ENCODE measurements around the gene JDP2.
A peak's percentile ranks its signal among the peaks of the same experiment; 100 is the strongest.
"Not testable (repeated sequence)": the region's sequence is repeated elsewhere in the genome, so short reads cannot be mapped to it uniquely, and the experiment has no call there.

The JDP2 gene

DNA sequence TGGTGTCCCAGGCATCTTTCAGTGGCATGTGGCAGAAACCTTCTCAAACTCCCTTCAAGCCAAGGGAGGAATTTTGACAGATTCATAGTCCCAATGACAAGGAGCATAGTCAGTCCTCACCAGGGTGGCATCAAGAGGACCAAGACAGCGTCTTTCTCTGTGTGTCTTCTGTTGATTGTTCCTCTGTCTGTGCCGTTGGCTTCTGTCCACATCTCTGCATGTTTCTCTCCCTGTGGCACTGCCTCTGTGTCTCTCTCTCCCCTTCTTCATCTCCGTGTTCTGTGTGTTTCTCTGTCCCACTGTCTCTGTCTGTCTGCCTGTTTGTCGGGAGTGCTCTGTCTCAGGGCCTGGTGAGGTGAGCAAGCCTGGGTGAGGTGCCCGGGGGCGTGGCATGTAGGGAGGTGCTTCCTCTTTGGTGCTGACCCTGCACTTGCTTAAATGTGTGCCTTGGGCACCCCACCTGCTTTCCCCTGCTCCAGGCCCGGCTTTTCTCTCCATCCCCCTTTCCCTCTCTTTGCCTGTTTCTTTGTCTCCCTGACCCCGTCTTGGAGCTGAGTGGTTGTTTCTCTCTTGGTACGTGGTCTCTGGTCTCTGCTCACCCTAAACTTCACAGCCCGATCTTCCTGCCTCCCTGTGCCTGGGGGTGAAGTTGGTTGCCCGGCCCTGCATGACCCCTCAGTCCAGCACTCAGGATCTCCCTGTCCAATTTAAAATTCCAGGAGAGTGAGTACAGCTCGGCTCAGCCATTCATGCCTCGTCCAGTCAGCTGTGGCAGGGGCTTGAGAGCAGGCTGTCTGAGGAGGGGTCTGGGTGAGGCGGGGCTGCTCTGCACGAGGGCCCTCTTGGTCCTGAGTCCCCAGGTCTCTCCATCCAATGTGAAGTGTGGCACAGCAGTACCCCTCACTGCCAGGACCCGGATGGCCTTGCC is 28.5 kb downstream of the JDP2 start:
- no peak for DNase-seq (ENCODE audit: low read depth)

DNA sequence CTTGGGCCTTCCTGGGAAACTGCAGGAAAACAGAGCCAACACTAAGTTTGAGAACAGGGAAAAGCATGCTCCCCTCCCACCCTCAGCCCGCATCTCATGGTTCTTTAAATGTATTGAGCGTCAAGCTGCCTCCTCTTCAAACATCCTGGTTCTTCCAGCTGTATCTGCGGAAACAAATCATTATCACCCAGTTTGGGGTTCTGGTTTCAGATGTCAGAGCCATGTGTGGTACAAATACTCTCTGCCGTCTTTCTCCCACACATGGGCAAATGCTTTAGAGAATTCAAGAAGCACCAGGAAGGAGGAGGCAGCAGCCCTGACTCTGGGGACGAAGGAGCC is 29.1 kb downstream of the JDP2 start:
- DNase-seq (ENCODE audit: low read depth): no peak

DNA sequence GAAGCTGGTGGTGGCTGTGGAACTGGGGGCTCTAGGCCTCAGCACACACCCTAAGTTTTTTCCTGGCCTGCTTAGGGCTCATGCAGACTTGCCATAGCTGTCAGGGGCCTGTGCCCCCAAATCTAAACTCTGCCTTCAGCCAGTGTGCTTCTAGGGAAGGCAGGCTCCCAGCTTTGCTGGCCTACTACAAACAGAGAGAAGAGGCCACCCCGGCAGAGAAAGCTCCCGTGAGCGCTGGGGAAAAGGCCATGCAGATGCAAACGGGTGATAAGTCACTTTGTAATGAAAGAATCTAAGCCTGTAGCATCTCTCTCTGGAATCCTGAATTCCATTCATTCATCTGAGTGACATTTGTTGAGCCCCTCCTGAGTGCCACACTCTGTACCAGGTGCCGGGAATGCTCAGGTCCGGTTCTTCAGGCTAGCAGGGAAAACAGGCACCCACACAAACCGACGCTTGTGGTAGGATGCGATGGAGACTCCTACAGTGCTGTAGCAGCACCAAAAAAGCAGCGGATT is 29.9 kb downstream of the JDP2 start:
- DNase-seq (ENCODE audit: low read depth): no peak

DNA sequence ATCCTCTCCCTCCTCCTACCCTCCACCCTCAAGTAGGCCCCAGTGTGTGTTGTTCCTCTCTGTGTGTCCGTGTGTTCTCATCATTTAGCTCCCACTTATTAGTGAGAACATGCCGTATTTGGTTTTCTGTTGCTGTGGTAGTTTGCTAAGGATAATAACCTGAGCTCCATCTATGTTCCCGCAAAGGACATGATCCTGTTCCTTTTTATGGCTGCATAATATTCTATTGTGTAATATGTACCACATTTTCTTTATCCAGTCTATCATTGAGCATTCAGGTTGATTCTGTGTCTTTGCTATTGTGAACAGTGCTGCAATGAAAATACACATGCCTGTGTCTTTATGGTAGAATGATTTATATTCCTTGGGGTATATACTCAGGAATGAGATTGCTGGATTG is 30.5 kb downstream of the JDP2 start:
- no peak for DNase-seq (ENCODE audit: low read depth)

DNA sequence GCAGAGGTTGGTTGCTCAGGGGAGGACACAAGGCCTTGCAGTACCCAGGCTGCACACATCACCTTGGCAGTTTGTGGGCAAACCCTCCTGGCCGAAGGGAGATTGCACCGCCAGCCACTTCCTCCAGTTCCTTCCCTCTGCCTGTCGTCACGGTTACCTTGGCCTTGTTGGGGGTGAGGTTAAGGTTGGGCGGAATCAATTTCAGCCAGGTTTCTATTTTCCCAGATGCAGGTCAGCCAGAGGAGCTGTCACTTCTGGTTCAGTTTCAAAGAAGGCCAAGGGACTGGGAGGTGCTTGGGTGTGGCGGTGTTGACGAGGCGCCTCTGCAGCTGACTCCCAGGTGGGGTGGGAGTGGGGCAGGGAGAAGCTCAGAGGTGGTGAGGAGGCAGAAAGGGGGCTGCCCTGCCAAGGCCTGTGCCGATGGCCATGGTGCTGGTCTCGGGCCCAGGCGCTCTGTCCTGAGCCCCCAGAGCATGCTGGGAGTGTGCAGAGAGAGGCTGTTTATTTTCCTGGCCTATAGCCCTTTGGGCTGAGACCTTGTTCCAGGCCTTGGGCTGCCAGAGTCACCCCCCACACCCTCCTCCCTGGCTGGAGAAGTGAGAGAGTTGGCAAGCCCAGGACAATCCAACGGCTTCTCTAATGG is 31.4 kb downstream of the JDP2 start:
- DNase-seq (ENCODE audit: low read depth): no peak

DNA sequence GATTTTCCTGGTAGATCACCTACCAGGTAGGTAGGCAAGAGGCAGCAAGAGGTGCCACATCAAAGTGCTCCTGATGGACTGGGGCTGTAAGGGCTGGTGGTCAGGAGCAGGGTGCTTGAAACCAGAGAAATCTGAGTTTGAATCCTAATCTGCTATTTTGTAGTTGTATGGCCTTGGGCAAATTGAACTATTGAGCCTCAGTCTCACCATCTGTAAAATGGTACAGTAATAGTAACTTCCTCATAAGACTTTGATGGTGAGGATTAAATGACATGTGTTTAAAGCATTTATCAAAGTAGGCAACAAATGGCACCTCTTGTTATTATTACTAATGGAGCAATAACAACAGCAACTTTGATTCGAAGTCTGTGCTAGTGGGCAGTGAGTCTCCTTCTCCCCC is 32.0 kb downstream of the JDP2 start:
- DNase-seq (ENCODE audit: low read depth): no peak

DNA sequence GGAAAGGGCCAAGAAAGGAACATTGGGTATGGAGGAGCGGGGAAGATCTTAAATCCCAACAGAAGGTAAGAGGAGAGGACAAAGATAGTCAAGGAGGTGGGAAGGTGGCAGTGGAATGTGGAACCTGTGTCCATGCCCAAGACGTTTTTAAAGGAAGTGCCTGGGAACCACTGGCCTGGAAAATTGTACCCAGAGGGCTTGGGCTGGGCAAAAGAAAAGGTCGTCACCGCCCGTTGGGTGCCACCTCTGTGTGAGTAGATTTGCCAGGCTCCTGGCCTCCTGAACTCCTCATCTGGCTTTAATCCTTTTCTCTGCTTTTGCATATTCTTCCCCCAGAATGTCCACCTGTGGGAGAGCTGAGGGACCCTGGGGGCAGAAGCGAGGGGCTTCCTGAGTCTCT is 32.6 kb downstream of the JDP2 start:
- DNase-seq (ENCODE audit: low read depth): no peak

DNA sequence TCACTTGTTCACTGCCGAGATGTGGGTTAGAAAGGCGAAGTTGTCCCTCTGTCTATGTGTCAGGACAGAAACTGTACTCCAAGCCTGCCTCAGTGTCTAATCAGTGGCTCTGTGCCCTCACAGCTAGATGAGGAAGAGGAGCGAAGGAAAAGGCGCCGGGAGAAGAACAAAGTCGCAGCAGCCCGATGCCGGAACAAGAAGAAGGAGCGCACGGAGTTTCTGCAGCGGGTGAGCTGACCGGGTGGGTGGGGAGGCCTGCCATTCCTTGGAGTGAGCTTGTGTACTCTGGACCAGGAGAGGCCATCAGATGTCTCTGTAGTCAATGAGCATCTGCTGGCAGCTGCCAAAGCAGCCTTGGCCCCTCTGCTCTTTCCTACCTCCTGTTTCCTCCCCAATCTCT is 33.5 kb downstream of the JDP2 start:
- DNase-seq (ENCODE audit: low read depth): no peak

DNA sequence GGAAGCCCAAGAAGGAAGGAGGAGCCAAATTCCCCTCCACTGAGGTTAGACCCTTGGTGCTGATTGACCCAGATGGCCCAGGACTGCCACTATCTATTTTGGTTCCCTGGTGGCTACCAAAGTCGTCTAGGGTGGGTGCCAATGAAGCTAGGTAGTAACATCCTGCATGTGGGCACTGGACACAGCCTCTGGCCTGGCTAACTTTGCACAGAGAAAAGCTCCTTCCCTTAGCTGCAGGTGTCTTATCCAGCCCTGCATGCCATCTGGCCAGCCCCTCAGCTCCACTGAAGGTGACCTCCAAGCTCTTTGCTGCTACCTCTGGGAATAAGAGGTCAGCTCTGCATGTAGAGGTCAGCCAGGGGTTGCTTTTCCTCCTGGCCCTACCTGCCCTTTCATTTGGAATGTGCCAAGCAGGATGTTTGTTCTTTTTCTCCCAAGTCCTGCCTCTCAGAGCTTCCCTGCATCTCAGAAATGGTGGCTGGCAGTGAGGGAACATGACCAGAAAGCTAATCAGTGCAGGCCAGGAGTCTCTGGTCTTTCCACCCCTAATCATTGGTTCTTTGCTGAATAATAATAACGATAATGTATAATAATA is 34.0 kb downstream of the JDP2 start:
- DNase-seq (ENCODE audit: low read depth): no peak

DNA sequence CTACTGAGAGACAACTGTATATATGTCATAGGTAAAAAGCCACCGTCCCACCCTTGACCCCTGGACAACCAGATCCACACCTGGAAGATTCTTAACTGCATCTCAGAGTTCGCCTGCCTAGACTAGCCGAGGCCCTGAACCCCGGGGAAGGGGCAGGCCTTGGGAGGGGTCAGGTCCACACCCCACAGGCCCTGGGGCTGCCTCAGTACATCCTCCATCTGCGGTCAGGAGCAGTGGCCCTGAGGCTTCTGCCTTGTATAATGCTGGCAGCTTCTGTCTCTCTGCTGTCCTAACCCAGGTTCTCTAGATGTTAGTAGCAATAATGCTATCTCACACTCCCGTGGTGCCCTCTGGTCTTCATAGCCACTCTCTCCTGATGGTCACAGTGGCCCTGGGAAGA is 36.8 kb downstream of the JDP2 start:
- DNase-seq (ENCODE audit: low read depth): no peak

DNA sequence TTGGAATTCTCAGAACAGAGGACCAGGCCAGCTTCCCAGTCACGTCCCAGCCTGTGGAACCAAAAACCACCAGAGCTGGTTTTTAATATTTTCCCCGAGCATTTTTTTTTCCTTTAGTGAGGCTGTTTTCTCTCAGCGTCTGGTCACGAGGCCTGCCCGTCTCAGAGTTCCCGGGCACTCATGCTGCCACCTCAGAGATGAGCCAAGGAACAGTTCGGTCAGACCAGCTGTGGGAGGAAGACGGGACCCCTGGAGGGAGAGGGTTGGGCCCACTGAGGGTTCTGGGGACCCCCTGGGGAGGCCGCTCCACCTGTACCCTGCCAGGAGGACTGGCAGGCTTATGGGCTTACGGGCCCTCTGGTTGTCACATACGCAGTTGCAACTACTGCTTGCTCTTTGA is 39.9 kb downstream of the JDP2 start:
- no peak for DNase-seq (ENCODE audit: low read depth)

DNA sequence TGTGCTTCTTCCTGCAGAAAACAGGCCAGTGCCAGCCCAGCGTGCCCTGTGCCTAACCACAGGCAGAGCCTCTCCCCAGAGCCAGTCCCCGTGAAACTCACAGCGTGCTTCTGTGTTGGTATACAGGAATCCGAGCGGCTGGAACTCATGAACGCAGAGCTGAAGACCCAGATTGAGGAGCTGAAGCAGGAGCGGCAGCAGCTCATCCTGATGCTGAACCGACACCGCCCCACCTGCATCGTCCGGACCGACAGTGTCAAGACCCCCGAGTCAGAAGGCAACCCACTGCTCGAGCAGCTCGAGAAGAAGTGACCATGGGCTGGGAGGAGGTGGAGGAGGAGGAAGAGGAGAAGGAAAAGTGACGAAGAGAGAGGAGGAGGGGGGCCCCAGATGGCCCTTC is 41.3 kb downstream of the JDP2 start:
- no peak for DNase-seq (ENCODE audit: low read depth)

DNA sequence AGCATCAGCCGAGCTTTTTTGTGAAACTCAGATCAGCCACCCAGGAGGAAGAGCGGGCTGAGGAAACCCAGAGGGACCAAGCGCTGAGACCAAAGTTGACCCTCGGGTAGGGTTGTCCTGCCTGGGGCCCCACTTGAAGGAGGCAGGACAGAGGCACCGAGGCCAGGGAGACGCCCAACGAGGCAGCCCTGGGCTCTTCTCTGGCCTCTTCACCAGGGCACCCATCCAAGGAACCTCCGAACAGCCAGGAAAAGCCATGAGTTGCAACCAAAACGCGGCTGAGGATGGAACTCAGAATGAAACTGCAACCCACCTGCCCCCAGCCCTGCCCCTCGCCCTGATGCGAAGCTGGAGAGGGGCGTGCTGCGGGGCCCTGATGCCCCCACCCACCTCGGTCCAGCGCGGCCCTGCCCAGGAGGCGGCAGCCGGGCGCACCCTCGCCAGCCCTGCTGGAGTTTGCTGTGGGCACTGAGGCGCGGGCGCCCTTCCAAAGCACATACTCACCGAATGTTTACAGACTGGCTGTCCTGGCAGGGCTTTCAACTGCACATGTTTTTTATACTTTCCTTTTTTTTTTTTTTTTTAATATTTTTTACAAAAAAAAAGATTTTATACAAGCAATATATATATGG is 41.9 kb downstream of the JDP2 start:
- peak; percentile 59 for DNase-seq (ENCODE audit: low read depth)

DNA sequence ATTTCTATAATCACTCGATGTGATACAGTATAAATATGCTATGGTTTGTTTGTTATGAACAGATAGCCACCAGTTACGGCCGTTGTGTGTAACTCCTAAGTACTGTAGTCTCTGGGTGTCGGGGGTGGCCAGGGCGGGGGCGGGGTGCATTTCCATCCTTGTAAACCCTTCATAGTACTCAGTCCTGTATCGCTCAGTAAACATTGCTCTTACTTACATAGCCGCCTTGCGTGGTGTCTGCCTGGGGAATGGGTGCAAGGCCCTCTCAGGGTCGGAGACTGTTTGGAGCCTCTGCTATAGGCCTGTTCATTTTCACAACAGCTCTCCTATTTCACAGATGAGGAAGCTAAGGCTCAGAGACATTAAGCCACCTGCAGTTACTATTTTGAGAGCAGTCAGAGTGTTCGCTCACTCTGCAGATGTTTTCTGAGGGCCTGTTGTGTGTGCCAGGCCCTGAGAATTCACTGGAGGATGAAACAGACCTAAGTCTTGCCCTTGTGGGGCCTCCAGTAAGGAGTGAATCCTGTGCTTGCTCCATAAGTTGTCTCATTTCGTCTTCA is 42.5 kb downstream of the JDP2 start:
- no peak for DNase-seq (ENCODE audit: low read depth)

DNA sequence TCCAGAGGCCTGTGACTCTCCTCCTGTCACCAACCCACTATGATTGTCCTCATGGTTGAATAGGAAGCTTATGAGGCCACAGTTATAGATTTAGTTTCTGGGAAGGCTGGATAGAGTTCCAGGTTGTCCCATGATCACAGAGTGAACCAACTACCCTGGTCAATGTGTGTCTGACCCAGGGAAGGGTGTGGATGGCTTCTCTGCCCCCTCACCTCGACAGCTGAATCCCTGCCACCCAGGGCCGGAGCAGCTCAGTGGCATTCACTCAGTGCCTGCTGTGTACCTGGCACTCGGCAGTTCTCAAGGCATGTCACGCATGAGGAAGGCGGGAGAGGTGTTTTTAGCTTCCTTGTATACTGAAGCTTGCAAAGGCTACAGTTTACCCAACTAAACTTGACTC is 43.2 kb downstream of the JDP2 start:
- DNase-seq (ENCODE audit: low read depth): no peak

DNA sequence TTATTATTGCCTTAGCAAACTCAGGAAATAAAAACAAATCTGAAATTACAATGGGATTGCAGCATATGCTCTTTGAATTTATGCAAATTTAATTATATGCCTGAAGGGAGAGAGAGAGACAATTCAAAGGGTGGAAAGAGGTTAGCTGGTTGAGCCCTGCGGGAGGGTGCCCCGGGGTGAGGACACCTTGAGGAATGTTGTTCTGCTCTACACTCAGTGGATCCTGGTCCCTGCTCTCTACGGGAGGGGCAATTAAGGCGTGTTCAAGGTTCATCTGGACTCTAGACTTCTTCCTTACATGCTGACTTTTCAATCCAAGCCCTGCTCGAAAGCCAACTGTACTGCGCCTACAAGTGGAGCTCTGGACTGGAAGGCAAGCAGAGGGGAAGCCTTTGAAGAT is 46.3 kb downstream of the JDP2 start:
- not testable (repeated sequence) for DNase-seq (ENCODE audit: low read depth)

DNA sequence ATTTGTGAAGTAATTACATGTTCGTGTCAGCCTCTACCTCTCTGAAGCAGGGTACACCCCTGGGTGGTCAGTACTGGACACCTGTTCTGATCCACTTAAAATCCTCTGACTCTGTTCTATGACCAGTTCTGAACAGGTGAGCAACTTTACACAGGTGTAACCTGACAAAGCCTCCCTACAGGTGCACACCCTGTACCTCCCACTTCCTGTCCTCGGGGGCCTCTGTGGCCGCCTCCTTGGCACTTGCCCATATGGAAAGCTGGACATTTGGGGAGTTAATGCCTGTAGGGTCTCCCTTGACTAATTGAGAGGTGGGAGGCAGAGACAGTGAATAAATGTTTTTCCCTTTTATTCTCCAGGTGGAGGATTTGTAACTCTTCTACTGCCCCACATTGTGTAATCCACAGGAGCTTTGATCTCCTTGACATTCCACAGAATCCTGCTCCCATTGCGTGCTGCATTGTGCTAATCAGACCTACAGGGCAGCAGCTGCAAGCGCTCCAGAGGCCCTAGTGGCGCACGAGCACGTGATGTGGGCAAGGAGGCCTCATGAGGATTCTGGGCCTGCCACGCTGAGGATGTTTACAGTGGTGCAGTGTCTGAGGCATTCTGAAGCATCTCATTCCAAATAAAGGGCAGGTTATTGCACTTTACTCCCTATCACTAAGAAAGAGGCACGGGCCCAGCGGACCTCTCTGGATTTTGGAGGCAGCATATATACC is 48.6 kb downstream of the JDP2 start:
- DNase-seq (ENCODE audit: low read depth): peak; percentile 52

DNA sequence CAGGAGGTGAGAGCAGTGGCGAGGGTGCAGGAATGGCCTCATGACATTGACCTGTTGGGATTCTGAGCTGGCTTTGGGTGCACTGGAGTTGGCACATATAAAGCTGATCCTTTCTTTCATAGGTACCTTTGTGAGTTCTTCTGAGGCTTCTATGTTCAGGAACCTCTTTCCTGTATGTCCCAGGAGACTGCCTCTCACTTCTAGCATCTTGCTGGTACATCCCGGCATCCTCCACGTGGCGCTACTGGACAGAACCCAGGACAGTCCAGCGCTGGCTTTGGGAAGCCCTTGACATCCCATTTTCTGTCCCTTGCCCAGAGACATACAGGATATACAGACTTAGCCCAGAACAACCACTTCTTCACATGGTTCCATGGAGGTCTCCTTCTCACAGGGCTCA is 50.1 kb downstream of the JDP2 start:
- no peak for DNase-seq (ENCODE audit: low read depth)

DNA sequence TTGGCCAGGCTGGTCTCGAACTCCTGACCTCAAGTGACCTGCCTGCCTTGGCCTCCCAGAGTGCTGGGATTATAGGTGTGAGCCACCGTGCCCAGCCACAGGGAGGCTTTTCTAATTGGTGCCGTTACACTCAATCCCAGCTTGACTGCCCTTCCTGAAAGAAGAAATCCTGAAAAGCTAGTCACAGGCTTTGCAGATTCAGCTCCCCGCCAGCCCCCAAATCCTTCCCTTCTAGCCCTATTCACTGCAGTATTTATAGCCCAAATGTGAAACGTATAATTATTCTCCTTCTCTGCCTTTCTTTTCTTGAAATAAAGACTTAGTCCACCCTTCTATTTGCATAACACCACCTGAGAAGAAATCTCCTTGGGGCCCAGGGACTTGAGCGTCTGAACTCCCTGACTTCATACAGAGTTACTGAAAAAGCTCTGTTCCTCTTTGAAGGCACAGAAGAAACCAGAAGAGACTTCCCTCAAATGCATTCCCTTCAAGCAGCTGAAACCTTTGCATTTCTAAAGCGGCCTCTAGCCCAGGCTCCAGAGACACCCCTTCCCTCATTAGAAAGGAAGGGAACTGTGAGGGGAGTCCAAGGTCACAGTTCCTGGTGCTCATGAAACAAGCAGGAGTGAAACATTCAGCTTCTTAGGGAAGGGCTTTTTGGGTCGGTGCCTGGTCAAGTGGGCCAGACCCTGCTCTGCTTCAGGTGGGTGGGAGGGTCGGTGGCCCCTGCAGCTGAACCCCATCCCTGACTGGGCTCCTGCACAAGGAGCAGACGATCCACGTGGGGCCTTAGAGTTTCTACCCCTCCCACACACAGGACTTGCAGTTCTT is 52.2 kb downstream of the JDP2 start:
- no peak for DNase-seq (ENCODE audit: low read depth)

DNA sequence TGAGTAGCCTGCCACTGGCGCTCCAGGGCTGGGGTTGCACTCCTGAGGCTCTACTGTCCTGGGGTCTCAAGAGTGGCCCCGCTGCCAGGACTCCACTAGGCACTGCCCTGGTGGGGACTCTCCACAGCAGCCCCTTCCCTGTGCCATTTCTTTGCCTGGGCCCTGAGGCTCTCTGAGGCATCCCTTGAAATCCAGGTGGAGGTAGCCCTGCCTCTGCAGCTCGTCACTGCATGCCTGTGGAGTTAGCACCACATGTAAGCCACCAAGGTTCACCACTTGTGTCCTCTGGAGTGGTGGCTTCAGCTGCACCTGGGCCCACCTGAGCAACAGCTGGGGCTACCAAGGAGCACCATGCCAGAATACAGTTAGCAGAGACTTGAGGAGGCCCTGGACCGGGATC is 54.5 kb downstream of the JDP2 start:
- DNase-seq (ENCODE audit: low read depth): no peak

Measured in fibroblast of gingiva (primary cell).